T-helper 22 cell (primary cell): ENCODE data around the gene BCL2L14.

Experiments
- DNase-seq: peaks from one replicate; pipeline ENCODE4 v3.0.0-alpha.2; 2020; ENCODE audit warnings: low read depth

Gene BCL2L14

DNA sequence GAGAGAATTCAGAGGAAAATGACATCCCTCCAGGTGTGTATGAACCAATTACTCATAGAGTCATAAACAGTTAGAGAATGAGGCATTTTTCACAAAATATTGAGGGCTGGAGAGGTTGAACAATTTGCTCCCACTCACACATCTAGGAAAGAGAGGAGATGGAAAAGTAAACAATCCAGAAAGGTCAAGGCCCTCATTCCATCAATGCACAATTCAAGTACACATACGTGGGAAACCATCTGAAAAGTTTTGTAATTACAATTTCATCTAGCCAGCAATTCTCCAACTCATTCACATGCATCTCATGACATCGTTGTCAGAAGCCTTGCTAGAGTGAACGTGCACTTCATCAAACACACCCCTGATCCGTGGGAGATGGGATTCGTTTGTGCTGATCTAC is 15.7 kb upstream of the BCL2L14 start:
- DNase-seq, result no peak

DNA sequence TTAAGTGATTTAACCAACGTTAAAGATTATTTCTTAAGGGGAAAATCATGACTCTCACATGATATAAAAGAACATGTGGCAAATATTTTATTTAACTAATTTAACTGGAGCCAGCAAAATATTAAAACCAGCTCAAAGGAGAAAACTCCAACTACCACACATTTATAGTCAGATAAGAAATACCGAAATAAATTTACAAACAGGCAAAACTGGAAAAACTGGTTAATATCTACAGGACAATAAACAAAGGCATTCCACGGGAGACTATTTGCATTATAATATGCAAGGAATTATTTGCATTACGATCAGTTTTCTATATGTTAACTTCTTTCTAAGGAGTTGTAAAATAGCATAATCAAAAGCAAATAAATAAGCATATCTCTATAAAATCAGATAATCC is 13.8 kb upstream of the BCL2L14 start:
- DNase-seq, result no peak

DNA sequence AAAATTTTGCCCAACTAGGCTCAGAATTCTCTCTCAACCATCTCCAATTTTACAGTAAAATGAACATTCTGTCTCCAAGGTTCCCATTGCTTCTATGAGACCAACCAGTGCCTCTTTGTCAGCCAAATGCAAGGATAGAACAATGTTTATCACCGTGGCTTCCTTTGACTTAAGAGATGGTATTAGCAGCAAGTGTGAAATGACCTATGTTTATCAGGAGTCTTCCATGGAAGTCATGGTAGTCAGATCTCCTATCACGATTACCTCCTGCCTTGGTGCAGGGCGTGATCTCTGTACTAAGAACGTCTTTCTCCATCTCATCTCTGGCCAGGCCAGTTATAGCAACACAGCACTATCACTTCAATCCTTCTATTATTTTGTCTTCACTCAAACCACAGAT is 6.1 kb upstream of the BCL2L14 start:
- no peak for DNase-seq

DNA sequence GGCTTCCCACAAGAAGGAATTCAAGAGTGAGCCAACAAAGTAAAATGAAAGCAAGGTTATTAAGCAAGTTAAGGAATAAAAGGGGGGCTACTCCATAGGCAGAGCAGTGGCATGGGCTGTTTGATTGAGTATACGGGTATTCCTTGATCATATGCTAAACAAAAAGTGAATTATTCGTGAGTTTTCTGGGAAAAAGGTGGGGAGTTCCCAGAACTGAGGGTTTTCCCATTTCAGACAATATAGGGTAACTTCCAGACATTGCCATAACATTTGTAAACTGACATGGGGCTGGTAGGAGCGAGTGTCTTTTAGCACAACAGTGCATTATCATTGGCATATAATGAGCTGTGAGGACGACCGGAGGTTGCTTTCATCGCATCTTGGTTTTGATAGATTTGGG is 2.0 kb upstream of the BCL2L14 start:
- DNase-seq, result no peak

DNA sequence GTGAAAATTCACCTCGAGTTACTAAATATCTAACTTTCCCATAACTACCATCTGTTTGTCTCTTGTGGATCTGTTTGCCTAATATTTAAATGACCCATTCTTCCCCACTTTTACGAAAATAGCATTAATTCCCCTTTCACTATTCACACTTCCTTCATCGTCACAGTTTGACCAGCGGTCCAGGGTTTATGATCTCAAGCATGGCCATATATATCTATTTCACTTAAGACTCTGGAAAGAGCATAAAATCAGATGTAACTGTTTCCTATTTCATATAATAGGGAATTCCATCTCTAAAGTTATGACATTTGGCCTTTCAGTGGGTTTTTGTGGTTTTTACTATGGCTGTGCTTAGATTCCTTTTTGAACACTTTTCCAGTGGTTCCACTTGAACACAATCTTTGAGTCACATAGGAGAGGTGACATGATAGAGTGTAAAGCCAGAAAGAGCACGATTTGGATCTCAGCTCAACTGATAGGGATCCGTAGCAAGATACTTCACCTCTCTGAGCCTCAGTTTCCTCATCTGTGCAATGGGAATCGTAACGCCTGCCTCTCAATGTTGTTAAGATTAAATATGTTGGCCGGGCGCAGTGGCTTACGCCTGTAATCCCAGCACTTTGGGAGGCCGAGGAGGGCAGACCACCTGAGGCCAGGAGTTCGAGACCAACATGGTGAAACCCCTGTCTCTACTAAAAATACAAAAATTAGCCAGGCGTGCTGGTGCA is 754 bp upstream of the BCL2L14 start:
- no peak for DNase-seq

DNA sequence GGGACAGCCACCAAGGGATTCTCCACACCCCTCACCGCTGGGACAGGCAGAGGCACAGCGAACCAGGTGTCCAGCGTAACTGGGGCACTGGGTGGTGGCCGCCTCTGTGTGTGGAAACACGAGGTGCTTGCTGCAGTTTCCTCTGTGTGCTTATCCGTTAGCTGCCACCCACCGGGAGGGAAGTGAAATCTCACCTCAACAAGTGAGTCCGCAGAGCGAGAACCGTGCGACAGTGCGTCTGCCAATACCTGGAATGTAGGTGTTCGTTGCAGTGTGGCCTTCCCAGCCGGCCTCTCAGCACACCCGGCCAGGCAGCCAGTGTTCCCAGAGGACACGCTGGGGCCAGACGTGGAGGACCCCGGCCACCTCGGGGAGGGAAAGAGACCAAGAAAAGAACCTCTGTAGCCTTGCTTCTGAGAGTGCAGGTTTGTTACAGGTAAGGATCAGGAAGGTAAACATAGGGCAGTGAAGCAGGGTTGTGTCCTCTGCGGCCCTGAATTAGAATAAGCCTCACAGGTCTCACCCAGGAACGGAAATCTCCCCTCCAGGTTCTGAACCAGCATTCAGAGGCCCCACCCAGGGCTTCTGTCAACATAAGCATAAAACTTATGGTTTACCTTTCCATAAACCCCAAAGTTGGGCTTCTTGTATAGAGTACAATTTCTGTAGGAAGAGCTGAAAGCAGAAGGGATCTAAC is 1.5 kb downstream of the BCL2L14 start:
- no peak for DNase-seq

DNA sequence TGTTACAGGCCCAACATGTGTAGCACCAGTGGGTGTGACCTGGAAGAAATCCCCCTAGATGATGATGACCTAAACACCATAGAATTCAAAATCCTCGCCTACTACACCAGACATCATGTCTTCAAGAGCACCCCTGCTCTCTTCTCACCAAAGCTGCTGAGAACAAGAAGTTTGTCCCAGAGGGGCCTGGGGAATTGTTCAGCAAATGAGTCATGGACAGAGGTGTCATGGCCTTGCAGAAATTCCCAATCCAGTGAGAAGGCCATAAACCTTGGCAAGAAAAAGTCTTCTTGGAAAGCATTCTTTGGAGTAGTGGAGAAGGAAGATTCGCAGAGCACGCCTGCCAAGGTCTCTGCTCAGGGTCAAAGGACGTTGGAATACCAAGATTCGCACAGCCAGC is 8.6 kb downstream of the BCL2L14 start:
- DNase-seq, result no peak

DNA sequence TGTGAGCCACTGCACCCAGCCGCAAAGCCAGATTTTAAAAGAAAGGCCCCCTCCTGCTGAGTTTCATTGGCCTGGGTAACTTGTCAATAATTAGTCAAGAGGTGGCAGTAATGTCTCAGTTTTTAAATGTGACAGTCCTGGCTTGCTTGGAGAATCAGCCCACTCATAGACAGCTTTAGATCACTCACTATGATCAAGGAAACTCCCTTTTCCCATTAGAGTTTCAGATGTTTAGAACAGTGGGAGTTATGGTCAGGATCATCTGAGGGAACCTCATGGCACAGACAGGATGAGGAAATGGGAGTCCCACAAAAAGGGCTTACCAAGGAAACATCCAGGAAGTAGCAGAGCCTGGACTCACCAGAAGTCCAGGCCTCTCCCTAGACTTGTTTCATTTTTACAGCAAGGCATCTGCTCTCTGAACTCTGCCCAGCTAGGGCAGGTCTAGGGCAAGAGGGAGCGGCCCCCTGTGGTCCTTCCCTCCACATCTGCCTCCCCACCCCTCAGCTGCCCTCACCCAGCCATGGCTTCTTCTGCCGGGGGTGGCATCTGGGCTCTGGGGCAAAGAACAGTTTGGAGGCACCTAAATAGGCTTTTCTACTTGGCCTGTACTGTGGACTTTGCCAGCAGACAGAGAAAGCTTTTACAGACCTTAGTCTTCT is 11.2 kb downstream of the BCL2L14 start:
- DNase-seq, result no peak

DNA sequence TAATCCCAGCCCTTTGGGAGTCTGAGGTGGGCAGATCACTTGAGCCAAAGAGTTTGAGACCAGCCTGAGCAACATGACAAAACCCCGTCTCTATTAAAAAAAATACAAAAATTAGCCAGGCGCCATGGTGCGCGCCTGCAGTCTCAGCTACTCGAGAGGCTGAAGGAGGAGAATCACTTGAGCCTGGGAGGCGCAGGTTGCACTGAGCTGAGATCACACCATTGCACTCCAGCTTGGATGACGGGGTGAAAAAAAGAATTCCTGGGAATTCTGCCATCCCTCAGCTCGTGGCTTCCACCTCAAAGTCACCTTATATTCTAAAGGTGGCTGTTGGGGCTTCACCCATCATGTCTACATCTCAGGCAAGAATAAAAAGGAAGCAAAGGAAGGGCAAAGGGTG is 12.9 kb downstream of the BCL2L14 start:
- DNase-seq, result no peak

DNA sequence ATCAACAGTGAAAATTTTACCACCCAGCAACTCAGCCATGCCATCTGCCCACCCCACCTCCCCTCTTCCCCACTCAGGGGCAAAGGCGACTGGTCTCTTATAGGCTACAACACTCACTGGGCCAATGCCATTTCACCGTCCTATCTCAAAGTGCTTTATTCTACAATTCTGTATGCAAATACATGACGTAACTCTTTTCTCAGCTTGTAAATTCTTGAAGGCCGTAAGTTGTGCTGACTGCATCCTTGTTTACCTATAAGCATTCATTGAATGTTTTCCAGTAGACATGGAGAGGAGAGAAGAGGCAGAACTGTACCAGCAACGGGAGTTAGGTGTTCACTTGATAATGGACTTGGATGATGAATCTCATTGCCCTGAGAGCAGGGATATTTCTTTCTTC is 15.6 kb downstream of the BCL2L14 start:
- DNase-seq, result no peak

DNA sequence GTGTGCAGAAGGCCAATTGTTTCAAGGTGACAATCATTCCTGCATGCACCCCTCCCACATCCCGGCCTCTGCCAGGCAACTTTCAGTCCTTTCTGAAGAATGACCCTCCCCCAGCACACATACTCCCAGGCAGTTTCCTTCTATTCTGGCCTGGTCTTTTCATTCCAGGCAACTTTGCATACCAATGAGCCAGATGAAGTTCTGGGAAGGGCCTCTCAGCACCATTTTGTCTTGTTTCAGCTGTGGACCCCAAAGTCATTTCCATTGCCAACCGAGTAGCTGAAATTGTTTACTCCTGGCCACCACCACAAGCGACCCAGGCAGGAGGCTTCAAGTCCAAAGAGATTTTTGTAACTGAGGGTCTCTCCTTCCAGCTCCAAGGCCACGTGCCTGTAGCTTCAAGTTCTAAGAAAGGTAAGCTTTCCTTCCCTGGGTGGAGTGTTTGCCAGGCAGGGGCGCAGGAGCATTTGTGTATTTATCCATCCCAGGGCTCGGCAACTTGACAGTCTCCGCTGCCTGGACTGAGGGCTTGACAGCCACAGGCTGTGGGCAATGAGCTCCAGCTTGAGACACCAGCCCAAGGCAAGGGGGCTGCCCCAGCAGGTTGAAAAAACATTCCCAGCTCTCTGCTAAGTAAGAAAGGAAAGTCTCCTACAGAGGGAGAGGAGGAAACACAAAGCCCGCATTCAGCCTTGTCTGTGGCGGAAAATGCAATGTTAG is 16.4 kb downstream of the BCL2L14 start:
- DNase-seq, result no peak

DNA sequence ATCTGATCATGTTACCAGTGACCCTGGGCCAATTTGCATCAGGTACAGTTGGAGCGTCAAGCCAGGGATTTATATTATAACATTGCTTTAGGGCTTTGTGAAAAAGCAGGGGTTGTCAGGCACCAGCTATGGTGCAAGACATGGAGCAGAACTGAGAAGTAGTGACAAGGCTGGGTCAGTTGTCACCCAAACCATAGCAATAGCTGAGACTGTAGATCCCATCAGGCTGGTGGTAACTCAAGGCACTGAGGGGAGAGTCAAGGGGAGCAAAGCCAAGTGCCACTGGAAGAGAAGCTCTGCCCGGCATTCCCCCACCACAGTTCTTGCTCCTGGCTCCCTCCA is 16.9 kb downstream of the BCL2L14 start:
- DNase-seq, result no peak

DNA sequence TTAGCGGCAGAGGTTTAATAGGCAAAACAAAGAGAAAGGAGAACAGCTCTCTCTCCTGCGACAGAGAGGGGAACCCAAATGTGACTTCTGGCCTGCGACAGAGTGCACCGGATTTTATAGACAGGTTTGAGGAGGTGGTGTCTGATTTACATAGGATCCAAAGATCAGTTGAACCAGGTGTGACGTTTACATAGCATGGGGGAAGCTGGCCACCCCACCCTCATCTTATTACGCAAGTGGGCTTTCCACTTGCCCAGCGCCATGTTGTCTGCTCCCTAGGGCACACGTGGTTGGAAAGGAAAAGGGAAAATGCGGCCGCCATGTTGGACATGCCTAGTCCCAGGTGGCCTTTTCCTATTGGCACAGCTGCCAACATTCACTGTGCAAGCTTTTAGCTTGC is 17.4 kb downstream of the BCL2L14 start:
- no peak for DNase-seq

DNA sequence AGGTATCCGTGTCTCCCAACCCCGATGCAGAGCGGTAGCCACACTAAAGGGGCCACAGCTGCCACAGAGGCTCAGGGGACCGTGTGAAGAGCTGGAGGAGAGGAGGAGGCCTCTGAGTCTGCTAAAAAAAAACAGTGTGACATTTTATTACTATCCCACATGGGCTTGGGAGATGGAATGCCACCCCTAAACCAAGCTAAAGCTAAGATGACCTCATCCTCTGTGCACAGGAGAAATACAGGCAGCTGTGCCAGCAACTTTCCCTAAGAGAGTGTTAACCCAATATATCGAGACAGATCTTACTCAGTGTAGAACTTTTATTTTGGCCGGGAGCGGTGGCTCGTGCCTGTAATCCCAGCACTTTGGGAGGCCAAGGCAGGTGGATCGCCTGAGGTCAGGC is 18.0 kb downstream of the BCL2L14 start:
- DNase-seq, result no peak

DNA sequence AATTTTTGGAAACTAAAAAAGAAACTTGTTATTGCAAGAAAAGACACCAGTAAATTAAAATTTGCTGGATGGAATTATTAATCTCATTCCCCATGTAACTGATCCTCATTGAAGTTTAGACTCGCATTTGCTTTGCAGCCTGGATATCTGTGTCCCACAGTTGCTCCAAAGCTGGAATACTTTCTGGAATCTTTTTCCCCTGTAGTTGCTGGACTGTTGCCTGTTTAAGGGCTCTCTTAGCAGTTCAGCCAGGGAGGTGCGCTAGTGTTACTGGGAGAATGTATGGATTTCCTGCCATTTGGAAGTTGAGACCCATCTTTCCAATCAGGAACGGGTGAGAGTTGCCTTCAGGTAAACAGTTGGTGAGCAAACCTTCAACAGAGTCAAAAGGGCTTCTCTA is 20.3 kb downstream of the BCL2L14 start:
- no peak for DNase-seq

DNA sequence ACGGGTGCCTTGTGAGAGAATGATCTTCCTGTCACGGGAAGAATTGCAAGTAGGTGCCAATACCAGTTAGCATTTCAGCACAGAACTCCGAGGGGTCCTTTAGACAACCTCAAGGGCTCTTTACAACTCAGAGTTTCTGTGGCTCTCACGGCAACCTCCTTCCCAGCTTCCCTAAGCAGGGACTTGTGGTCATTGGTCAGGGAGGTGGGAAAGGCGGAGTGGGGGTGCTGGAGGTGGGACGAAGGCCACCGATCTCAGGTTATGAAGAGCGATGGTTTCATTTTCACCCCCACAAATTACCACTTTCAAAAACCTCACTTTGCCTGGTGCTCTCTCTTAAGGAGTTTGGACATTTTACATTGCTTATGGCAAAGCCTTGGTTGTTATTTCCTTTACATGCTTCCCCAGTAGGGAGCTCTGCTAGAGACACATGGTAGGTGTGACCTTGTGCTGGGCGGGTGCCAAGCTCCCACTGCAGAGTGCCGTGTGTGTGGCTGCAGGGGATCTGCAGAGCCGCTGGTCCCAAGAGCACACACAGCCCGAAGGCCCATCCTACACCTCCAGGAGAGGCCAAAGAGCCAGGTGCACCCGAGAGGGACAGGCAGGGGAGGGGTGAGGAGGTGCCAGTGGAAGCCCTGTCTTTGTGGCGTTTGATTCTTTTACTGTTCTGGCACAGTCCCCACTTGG is 21.4 kb downstream of the BCL2L14 start:
- DNase-seq, result no peak

DNA sequence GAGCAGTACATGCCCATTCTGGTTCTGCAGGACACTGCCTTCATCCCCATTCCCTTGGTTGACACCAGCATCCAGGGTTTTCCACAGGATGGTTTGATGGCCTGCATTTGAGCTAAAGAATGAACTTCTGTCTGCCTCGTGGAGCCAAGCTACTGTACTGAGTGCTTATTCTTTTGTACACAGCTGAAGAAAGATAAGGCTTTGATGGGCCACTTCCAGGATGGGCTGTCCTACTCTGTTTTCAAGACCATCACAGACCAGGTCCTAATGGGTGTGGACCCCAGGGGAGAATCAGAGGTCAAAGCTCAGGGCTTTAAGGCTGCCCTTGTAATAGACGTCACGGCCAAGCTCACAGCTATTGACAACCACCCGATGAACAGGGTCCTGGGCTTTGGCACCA is 23.7 kb downstream of the BCL2L14 start:
- DNase-seq, result no peak

DNA sequence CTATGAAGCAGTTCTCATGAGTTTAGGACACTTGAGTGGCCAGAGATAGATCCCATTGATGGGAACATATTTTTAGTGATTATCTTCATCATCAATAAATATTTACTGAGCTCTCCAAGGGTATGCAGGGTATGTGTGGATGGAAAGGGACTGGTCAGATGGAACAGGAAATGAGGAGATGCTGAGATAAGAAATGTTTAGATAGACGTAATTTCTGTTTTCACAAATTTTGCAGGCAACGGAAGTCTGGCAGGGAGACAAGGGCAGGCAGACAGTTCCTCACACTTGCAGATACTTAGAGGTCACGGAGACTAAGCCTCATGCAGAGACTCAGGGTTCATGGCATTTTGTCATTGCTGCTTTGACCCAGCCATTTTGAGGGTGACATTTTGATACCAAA is 24.3 kb downstream of the BCL2L14 start:
- no peak for DNase-seq

DNA sequence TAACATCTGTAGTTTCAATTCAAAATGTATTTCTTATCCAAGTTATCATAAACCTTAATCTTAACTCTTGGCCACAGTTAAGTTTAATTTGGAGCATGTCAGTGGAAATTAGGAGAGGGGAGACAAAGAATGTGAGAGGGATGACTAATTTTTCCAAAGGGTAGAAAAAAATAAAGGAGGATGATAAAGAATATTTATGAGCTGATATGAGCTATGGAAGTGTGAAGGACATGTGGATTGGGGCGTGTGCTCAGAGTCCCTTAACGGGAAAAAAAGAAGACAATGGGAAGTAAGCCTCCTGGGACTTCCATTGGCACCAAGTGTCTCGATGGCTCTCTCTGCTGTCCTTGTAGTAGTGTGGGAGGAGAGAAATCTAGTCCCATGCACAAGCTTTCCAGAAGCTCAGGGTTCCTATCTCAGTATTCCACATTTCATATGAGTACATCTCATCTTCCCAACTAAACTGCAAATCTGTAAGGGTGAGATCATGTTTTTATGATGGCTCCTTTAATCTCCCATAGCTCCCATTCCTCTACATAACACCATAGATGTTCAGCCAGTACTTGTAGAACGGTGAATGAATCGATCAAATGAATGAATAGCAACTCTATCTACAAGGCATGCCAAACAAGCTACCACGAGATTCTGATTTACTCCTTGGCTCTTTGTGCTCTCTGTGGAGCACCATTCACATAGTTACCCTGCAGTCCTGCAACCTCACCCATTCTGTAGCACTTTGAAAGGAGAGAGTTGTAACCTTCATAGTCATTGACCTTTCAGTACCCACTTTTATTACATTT is 27.4 kb downstream of the BCL2L14 start:
- no peak for DNase-seq

DNA sequence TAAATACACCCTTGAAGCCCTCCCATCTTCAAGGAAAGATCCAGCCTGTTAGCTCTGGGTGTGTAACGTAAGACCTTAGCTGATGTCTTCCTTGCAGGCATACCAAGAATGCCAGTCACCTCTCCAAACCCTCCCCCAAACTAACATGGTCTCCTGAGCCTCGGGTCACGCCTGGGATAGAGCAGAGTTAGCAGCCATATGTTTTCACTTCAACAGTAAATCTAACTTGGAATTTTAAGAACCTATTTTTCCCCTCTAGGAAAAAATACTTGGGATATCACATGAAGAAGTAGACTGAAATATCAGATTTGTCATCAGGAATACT is 27.9 kb downstream of the BCL2L14 start:
- DNase-seq, result no peak

DNA sequence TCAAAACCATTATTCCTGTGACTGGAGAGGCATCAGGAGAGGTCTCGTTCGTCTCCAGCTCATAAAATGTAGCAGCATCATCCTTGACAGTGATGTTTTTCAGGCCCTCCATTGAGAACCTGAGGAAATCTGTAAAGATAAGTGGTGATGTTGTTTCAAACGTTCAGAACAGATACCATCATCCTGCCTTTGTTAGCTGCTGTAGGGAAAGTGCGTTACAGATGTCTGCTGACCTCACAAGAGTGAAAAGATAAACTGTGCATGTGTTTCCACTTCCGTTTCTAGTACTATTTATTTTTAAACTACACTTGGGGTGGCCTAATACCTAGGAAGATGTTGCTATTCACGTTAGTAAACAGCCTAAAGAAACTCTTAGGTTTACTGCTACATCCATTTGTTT is 28.4 kb downstream of the BCL2L14 start:
- DNase-seq, result no peak

DNA sequence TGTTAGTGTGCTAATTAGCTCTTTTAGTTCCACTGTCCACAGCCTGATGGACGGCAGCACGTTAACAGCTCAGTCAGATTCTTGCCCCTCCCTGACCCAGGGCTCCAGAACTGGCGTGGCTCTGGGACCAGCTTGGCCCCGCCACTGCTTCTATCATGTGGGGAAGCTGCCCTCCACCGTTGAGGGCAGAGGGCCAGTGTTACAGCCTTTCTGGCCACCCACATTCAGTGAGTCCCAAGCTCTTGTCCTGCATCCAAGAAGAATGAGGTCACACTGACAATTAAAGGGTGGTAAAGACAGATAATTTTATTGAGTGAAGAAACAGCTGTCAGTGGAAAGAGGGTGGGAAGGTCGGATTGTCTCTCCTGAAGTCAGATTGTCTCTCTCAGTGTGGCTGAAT is 36.9 kb downstream of the BCL2L14 start:
- DNase-seq, result no peak
